Testis (tissue), 3 donors: ENCODE measurements around the gene TAP1. TPM values are rescaled to one million over a fixed set of nuclear protein-coding genes. Genes with fewer than 3 reads are reported as not detected.
A peak's percentile ranks its signal among the peaks of the same experiment; 100 is the strongest.
"Not testable (repeated sequence)": the region's sequence is repeated elsewhere in the genome, so short reads cannot be mapped to it uniquely, and the experiment has no call there.

Experiments
- DNase-seq: peaks from one replicate; pipeline ENCODE4 v3.0.0-alpha.2; 2019
- H3K27ac ChIP-seq, 2 donors: fragments of 200-600 bp; sonication (generic); one replicate each; pipeline ENCODE4 v1.5.1; 2019
- H3K27me3 ChIP-seq: fragments of 200-600 bp; sonication (generic); one replicate; pipeline ENCODE4 v1.5.1; 2019
- H3K36me3 ChIP-seq: fragments of 200-600 bp; sonication (generic); one replicate; pipeline ENCODE4 v1.5.1; 2017; ENCODE audit warnings: low read depth; ENCODE audit errors: missing control alignments
- H3K4me1 ChIP-seq: fragments of 200-600 bp; sonication (generic); one replicate; pipeline ENCODE4 v1.5.1; 2019
- H3K4me3 ChIP-seq, 2 donors: fragments of 200-600 bp; sonication (generic); one replicate each; pipeline ENCODE4 v1.5.1; 2017 to 2019
- H3K9me3 ChIP-seq: fragments of 200-600 bp; sonication (generic); one replicate; pipeline ENCODE4 v1.5.1; 2017
- CTCF ChIP-seq, 3 experiments: fragments of 450-650 bp in 2 of 3; fragments of 200-600 bp in 1 of 3; sonication (generic) in 1 of 3; IDR thresholded peaks; one replicate each; pipeline ENCODE4 v1.5.1; 2016 to 2019; ENCODE audit warnings: antibody characterized with exemption in 3 of 3, mild to moderate bottlenecking in 2 of 3, moderate library complexity in 1 of 3
- POLR2A ChIP-seq: fragments of 450-650 bp; IDR thresholded peaks from one replicate; pipeline ENCODE4 v1.6.1; 2017; ENCODE audit warnings: antibody characterized with exemption, mild to moderate bottlenecking, moderate library complexity
- WGBS, 2 donors: methylation state at CpG; one replicate each; pipeline ENCODE4 v1.1.5; 2018; 5-methylcytosine and 5-hydroxymethylcytosine counted together
- intact Hi-C: fragments of 100-400 bp; cut with DNase I; formaldehyde crosslinking; loops from one replicate; pipeline ENCODE4 v1.15.1; 2023; ENCODE audit warnings: low total_unique reads
- polyA plus RNA-seq: library from polyadenylated mRNA; stranded (reverse); fragments of 350-450 nt; fragmentation: Illumina TruSeq; extraction: RNeasy Lipid Tissue Mini Kit (QIAGEN cat#74804); gene quantifications from one replicate; pipeline ENCODE4 v1.2.3, GENCODE V29; 2014; ENCODE audit warnings: low read depth, low replicate concordance; ENCODE audit not compliant: insufficient read depth
- total RNA-seq, 2 donors: library from RNA; depleted of rRNA; stranded (reverse); fragments of >200 nt; gene quantifications; one replicate each; pipeline ENCODE4 v1.2.3, GENCODE V29; 2016

Gene TAP1
- total and polyA plus RNA-seq, 3 donors from 2014 or later, result 45.6 to 58.8 (median 57.4) TPM

GRCh38 chr6:32885698-32886286 lies 32.3 kb upstream of the TAP1 start:
- no peak overlapping the region for H3K27ac ChIP-seq
- no peaks in the 10 kb centered on the region for H3K27me3 ChIP-seq
- WGBS, 2 donors, result 47 to 62% methylated on average over 4 of the region's 4 CpGs
- H3K36me3 ChIP-seq, result no peaks in the 10 kb centered on the region
- peak; percentile 54 to 82 (median 60) for TF ChIP-seq CTCF (IDR thresholded peaks at IDR 0.05)
- TF ChIP-seq POLR2A, result no peak
- no peak overlapping the region for H3K4me3 ChIP-seq
- peaks cover 9% of the 10 kb centered on the region for H3K4me1 ChIP-seq
- no peak for DNase-seq
- intact Hi-C loops, result loop anchor here (10.0 kb wide), 1 partner anchor 99 kb away; no protein-coding TSS in a partner anchor
- no peaks in the 10 kb centered on the region for H3K9me3 ChIP-seq

- intact Hi-C loops, result loop anchor here (10.0 kb wide), 1 partner anchor 101 kb away; no protein-coding TSS in a partner anchor
- no peaks in the 10 kb centered on the region for H3K36me3 ChIP-seq
- H3K4me3 ChIP-seq, result no peak overlapping the region
- TF ChIP-seq POLR2A (no peak), CTCF (IDR thresholded peaks at IDR 0.05) (no peak)
- WGBS, 2 donors, result 53 to 59% methylated on average over 5 of the region's 5 CpGs
- no peaks in the 10 kb centered on the region for H3K27me3 ChIP-seq
- H3K27ac ChIP-seq, result no peak overlapping the region
- H3K4me1 ChIP-seq, result peaks cover 9% of the 10 kb centered on the region
- H3K9me3 ChIP-seq, result no peaks in the 10 kb centered on the region
- DNase-seq, result no peak
Observed at GRCh38 chr6:32883789-32884188, 30.3 kb upstream of the TAP1 start.

- H3K27me3 ChIP-seq, result no peaks in the 10 kb centered on the region
- peaks cover 9% of the 10 kb centered on the region for H3K4me1 ChIP-seq
- no peak for TF ChIP-seq CTCF (IDR thresholded peaks at IDR 0.05)
- TF ChIP-seq POLR2A, result no peak
- no peak overlapping the region for H3K4me3 ChIP-seq
- WGBS, 2 donors, result 55 to 78% methylated on average over 1 of the region's 1 CpG
- intact Hi-C loops, result loop anchor here (10.0 kb wide), 1 partner anchor 102 kb away; no protein-coding TSS in a partner anchor
- no peak overlapping the region for H3K27ac ChIP-seq
- H3K36me3 ChIP-seq, result no peaks in the 10 kb centered on the region
- no peaks in the 10 kb centered on the region for H3K9me3 ChIP-seq
- DNase-seq, result no peak
Observed at GRCh38 chr6:32882879-32883250, 29.4 kb upstream of the TAP1 start.

- H3K27me3 ChIP-seq, H3K27ac ChIP-seq, H3K36me3 ChIP-seq, H3K4me1 ChIP-seq, H3K9me3 ChIP-seq, H3K4me3 ChIP-seq, DNase-seq: not testable (repeated sequence)
- 83 to 92% methylated on average over 3 of the region's 3 CpGs for WGBS, 2 donors
- intact Hi-C loops, result loop anchor here (10.0 kb wide), 1 partner anchor 104 kb away; no protein-coding TSS in a partner anchor
Observed at GRCh38 chr6:32880962-32881361, 27.5 kb upstream of the TAP1 start.

- TF ChIP-seq CTCF (IDR thresholded peaks at IDR 0.05) (no peak), POLR2A (no peak)
- Histone ChIP-seq H3K27ac (no peak overlapping the region), H3K27me3 (no peaks in the 10 kb centered on the region), H3K36me3 (no peaks in the 10 kb centered on the region), H3K9me3 (no peaks in the 10 kb centered on the region), H3K4me3 (peak overlapping the region; percentile 13 to 30), H3K4me1 (no peaks in the 10 kb centered on the region)
- intact Hi-C loops, result loop anchor here (10.0 kb wide), 1 partner anchor 105 kb away; no protein-coding TSS in a partner anchor
- WGBS, 2 donors, result 28 to 54% methylated on average over 30 to 35 of the region's 35 CpGs
- peak; percentile 33 for DNase-seq
Observed at GRCh38 chr6:32879691-32880090, 26.2 kb upstream of the TAP1 start.
